ENCODE data around the gene SLC2A13. TPM values are rescaled to one million over a fixed set of nuclear protein-coding genes. Genes with fewer than 3 reads are reported as not detected.
A peak's percentile ranks its signal among the peaks of the same experiment; 100 is the strongest.
"Not testable (repeated sequence)": the region's sequence is repeated elsewhere in the genome, so short reads cannot be mapped to it uniquely, and the experiment has no call there.

SLC2A13 gene
- total RNA-seq, 1 donor from 2014 or later, result 6.3 TPM

DNA sequence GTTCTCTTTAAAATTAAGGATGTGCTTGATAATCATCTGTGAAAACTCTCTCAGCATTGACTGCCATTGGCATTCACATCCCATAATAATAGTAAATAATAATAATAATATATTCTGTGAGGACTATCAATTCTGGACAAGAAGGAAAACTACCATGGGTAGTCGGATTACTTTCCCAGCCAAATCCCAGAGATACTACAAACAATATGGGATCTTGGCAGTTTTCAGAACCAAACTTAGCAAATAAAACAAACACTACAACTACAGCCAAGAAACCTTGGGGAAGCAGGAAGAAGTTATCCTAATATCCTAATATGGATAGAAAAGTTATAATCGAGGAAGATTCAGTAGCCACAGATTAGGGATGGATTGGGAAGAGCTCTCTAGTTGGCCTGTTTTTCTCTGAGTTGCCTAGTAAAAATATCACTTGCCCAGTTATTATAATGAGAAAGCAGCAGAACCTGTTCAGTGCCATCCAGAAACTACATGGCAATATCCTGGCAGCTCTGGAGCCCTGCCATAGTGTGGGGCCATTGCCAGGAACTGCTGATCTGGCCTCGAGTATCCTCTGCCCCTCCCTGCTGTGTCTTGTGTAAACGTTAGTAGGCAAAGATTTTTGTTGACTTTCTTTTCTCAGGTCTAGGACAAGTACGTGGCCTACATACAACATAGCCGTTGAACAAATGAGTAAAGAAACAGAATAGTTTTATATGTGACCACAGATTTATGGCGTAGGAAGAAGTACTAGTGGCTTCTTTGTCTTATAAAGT is 193.5 kb downstream of the SLC2A13 start:
- intact Hi-C loops (cut with DNase I), result no loop called here
- no peak for DNase-seq (ENCODE audit: missing footprints)
- peak; percentile 50 for ATAC-seq

DNA sequence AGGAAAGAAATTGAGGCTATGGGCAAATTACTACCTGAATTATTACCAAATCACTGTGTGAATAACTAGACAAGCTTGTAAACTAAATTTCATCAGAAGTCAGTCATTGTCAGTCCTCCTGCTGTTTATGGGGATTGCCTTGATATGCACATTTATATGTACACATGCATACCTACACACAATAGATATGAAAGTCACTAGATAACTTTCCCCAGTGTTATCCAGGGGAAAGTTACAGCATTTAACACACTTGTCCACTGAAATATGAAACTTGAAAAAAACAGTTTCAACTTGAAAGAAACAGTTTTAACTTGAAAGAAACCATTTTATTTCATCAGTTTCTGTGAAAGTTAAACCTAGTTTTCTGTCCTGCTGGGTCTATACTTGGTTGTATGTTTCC is 199.6 kb downstream of the SLC2A13 start:
- DNase-seq (ENCODE audit: missing footprints), result no peak
- ATAC-seq, result no peak
- intact Hi-C loops (cut with DNase I), result no loop called here

DNA sequence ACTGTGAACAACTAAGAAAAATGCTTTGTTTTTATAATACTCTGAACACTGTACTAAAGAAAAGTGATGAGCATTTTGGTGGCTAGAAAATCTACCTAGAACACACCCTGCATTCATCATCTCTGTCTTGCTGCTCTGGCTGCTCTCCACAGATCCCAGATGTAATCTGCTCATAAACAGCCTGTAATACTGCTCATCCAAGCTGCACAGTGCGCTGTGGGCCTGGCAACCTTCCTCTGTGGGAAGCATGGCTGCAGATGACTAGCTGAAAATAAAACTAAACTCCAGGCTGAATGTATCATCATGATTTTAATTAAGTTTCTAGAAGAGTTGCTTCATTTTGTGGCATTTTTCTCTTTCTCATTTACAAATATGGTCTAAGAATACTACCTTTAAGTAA is 200.7 kb downstream of the SLC2A13 start:
- peak; percentile 75 for DNase-seq (ENCODE audit: missing footprints)
- intact Hi-C loops (cut with DNase I), result no loop called here
- ATAC-seq, result peak; percentile 95

DNA sequence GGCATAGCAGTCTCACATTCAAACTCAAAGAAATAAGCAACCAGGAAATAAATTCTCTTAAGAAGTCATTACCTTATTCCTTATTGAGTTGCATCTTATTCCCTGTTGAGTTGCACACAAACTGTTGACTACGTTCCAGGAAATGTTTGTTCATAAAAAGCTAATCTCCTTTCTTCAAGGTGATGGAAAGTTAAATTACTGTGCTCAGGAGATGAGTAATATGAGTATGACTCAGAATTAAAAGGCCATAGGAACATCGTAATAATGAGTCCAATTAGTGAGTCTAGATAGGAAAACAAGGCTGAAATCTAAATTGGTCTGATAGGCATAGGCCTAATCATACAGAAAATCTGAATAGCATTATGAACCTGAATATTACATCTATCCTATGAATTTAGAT is 203.1 kb downstream of the SLC2A13 start:
- intact Hi-C loops (cut with DNase I), result no loop called here
- no peak for ATAC-seq

DNA sequence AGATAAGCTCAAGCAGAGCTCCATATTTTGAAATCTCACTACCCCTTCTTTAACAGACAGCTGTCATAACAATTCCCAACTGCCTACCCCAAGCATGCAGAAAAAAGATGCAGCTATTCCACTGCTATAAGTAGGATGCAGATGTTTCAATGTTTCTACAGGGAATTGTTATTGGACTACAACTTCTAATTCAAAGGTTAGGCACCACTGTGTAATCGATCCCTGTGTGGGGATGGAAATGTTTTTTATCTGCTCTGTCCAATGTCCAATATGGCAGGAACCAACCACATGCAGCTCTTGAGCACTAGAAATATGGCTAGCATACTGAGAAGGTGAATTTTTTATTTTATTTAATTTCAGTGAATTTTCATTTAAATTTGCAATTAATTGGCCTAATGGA is 208.6 kb downstream of the SLC2A13 start:
- intact Hi-C loops (cut with DNase I), result no loop called here
- ATAC-seq, result no peak
- DNase-seq (ENCODE audit: missing footprints), result no peak

More for the DNA sequence above, 203.1 kb downstream of the SLC2A13 start:
- DNase-seq (ENCODE audit: missing footprints), result no peak

DNA sequence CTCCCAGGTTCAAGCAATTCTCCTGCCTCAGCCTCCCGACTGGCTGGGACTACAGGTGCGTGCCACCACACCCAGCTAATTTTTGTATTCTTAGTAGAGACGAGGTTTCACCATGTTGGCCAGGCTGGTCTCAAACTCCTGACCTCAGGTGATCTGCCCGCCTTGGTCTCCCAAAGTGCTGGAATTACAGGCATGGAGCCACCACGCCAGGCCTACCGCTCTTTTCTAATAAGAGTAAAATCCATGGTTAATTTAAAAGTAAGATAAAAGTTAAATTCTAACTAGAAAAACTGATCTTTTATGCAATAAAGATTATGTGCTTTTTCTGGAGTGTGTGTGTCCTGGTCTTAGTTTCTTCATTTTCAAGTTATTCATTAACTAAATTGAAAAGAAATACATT is 212.5 kb downstream of the SLC2A13 start:
- DNase-seq (ENCODE audit: missing footprints); ATAC-seq; intact Hi-C loops (cut with DNase I): not testable (repeated sequence)

DNA sequence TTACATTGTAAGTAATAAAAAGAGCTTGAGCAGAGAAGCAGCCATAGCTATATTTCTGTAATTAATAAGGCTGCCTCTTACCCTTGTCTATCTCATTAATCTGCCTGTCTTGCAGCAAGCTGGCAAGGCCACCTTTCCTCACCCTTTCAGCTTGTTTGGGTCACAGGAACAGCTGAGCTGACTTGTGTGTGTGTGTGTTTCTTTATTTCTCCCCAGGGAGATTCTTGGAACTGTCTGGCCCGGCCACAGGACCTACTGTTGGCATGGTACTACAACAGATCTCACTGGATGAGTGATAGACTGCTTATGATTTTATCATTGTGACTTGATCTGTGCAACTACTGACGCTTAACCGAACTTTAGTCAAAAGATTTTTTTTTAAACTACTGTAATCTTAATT is 213.7 kb downstream of the SLC2A13 start:
- ATAC-seq (peak; percentile 44), DNase-seq (ENCODE audit: missing footprints) (peak; percentile 44)
- intact Hi-C loops (cut with DNase I), result no loop called here

DNA sequence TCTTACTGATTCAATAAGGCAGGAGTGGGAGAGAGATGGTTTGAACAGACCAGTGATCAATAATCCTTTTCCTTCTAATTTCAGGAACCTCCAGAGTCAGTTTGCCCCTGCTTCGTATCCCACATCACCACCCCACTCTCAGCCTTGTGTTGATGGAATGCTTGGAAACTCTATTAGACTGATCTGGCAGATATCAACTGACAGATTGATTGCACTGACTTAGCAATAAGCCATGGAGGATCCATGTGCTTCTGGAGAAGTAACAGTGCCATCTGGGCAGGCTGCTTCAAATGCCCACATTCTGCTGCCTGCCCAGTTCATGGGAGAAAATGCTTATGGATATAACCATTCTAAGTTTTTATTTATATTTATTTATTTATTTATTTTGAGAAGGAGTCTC is 218.0 kb downstream of the SLC2A13 start:
- intact Hi-C loops (cut with DNase I), result no loop called here
- ATAC-seq (no peak), DNase-seq (ENCODE audit: missing footprints) (no peak)

DNA sequence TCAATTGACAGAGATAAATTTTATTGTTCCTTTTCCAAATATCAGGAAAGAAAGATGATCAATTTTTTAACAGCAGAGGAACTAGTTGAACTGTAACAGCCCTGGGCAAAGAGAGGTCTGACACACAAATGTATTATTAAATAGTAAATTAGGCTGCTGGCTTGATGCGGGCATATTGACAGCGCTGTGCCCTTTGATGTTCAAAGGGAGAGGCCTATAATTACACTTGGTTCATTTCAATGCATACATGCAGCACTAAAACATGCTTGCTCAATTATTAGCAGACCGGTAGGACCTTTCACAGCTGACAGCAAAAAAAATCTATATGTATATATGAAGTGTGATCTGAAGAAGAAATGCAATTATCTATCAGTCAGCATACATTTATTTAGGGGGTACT is 219.8 kb downstream of the SLC2A13 start:
- intact Hi-C loops (cut with DNase I), result no loop called here
- DNase-seq (ENCODE audit: missing footprints) (no peak), ATAC-seq (no peak)

DNA sequence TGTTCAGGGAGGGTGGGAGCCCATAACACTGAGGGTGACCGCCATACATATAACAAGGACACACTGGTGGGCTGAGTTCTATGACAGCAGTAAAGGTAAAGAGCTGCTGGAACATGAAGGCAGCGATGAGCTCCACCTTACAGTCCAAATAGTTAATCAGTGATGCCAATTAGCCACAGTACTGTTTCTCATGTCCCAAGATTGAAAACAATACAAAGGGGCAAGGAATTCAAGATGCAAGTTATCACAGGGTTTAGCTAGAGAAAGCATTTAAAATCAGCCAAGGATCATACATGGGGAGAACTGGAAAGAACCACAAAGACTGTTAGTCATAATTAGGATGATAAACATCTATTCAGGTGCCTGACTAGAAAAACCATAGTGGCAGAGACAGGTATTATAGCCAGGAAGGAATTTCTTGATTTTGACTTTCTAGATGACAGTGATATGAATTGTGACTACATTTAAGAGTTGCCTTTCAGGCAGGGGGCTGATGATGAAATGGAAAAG is 221.2 kb downstream of the SLC2A13 start:
- intact Hi-C loops (cut with DNase I), result no loop called here
- ATAC-seq (no peak), DNase-seq (ENCODE audit: missing footprints) (no peak)

DNA sequence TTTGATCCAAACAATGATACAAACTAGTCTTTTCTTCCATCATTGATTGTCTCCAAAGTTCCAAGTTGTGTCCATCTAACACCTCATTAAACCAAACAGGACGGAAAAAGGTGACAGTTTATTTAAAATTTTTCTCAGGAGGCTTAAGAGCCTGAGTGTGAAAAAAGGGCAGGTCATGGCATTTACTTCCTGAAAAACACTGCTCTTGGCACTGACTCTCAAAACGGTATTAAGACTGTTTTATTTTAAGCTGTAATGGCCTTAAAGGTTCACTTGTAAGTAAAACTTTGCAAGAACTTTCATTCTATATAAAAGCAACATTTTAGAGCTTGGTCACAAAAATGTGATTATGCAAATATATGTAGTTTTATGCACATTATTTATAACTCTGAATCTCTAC is 222.5 kb downstream of the SLC2A13 start:
- DNase-seq (ENCODE audit: missing footprints), result no peak
- intact Hi-C loops (cut with DNase I), result no loop called here
- ATAC-seq, result no peak

DNA sequence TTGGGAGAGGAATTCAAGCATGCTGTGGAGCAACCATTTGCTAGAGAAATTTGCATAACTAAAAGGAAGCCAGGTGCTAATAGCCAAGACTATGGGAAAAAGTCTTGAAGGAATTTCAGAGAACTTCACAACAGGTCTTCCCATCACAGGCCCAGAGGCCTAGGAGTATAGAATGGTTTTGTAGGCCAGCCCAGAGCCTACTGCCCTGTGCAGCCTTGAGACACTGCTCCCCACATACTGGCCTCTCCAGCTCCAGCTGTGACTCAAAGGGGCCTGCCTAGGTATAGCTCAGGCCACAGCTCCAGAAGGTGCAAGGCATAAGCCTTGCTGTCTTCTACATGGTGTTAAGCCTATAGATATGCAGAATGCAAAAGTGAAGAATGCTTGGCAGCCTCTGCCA is 227.1 kb downstream of the SLC2A13 start:
- ATAC-seq, result no peak
- DNase-seq (ENCODE audit: missing footprints), result no peak
- intact Hi-C loops (cut with DNase I), result no loop called here

DNA sequence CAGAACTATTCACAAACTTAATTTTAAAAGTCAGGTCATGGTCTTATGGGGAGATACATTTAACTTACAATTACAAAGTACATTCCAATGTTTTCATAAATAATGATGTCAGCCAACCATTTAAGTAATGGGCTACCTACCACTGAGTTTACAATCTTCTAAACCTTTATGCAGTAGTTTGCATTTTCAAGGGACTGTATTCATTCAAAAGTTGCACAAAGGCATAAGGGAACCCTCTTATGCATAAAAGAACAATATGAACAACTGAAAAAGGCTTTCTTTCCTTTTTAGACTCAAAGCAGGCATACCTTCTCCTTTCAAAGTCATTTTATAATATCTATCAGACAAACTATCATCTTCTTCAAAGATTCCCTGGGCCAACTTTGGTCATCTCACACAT is 230.2 kb downstream of the SLC2A13 start:
- intact Hi-C loops (cut with DNase I), result no loop called here
- DNase-seq (ENCODE audit: missing footprints), result no peak
- ATAC-seq, result no peak

DNA sequence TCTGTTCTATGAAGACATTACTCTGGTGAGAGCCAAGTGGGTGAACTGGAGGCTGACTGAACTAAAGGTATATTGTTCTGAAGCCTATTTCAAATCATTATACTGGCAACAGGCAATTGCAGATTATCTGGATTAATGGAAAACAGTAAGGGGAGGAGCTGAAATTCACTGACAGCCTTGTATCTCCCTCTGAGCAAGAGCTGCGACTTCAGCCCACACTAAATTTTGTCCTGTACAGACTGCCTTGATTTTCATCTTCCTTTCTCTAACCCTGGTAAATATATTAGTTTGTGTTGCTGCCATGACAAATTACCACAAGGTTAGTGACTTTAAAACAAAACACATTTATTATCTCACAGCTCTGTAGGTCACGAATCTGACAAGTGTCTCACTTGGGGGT is 231.1 kb downstream of the SLC2A13 start:
- no peak for ATAC-seq
- DNase-seq (ENCODE audit: missing footprints), result no peak
- intact Hi-C loops (cut with DNase I), result no loop called here

DNA sequence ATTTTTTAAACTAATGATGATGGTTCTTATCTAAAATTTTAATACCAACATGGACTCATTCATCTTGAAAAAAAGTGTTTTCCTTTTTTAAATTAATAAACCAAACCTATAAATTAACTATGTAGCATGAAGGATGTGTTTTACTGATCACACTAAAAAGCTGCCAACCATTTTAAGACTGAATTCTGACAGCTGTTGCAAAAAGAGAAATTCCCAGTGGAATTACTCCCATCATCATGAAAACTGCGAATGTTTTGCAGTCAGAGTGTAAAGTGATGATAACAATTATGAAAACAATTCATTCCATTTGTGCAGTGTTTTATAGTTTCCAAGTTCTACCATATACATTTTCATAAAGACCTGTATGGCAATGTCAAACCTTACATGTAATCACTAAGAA is 232.8 kb downstream of the SLC2A13 start:
- DNase-seq (ENCODE audit: missing footprints), result no peak
- no peak for ATAC-seq
- intact Hi-C loops (cut with DNase I), result no loop called here

DNA sequence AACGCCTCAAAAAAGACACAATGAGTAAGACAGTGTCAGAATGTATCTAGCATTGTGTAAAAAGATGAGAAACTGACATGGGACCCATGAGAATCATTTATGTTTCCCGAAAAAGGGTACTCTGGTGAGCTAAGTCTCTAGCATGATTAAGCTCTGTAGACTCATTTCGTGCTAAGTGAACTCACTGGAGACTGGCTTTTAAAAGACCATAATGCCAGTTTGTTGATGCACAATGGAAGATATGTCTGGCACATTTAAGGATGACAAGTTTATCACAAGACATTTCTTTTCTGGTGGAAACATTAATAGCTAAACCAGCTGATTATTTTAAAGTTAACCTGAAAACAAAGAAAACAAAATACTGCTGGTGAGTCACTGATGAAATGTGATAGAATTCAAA is 233.5 kb downstream of the SLC2A13 start:
- DNase-seq (ENCODE audit: missing footprints) (no peak), ATAC-seq (no peak)
- intact Hi-C loops (cut with DNase I), result no loop called here

DNA sequence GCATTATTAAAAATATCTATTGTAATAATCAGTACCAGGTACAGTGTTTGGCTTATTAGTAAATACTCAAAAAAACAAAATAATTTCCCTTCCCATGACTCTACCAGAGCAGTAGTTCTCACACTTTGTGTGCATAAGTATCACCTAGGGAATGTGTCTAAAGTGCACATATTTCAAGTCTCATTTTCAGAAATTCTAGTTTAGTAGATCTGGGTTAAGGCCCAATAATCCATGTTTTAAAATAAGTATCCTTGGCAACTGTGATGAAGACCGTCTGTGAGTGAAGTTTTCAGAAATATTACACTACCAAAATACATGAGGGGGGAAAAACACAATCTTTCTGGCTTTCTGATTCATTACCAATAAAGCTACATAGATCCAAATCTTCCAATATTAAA is 237.6 kb downstream of the SLC2A13 start:
- intact Hi-C loops (cut with DNase I), result no loop called here
- ATAC-seq (no peak), DNase-seq (ENCODE audit: missing footprints) (no peak)

DNA sequence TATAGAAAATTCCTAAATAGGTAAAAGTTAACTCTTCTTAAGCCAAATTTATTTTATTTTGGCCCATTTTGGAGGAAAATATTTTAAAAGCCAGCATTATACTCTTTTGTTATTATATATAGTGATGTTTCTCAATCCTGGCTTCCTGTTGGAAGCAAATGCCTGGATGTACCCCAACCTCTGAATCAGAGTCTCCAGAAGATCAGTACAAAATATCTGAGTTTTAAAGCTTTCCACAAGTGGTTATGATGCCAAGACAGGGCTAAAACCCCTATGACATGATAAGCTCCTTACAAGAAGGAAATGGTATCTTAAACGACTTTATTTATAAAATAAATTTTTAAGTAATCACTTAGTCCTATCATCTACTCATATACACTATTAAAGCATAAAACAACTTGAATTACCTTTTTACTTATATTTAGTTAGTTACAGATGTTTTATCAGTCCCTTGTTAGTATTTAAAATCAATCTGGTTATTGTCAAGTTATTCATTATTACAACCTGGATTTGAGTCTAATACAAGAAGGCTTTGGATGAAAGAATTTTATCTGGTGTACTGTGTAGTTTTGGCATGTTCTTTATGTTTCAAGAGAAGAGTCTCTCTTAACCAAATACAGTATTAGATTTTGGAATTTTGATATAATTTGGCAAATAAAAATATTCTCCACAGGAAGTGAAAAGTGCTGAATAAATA is 238.1 kb downstream of the SLC2A13 start:
- intact Hi-C loops (cut with DNase I), result no loop called here
- ATAC-seq, result no peak
- DNase-seq (ENCODE audit: missing footprints), result no peak

DNA sequence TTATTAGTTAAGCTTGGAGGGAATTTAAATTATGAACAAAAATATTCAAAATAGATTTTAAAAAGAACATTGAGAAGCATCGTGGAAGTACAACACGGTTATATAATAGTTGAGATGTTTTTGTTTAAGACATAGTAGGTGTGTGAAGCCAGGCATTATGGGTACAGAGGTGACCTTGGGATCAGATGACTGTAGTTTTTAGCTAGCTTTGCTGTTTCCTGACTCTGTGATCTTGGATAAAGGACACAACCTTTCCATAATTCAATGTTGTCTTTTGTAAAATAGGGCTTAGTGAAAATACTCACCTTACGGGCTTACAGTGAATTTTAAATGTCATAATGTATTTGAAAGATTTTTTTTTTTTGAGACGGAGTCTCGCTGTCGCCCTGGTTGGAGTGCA is 239.7 kb downstream of the SLC2A13 start:
- DNase-seq (ENCODE audit: missing footprints) (no peak), ATAC-seq (no peak)
- intact Hi-C loops (cut with DNase I), result no loop called here

DNA sequence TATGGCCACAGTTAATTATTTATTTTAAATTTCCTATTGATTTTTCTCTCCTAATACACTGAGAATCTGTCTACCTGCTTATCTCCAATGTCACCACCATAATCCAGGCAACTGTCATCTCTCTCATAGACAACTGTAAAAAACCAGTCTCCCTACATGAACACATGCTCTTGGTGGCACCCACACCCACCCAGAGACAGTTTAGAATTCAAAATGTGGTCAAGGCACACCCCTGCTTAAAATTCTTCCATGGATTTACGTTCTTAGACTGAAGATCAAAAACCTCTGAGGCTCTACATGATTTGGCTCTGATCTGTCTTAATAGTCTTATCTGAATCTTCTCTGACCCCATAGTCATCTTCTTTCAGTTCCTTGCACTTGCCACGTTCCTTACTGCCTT is 245.2 kb downstream of the SLC2A13 start:
- intact Hi-C loops (cut with DNase I), result no loop called here
- ATAC-seq (no peak), DNase-seq (ENCODE audit: missing footprints) (no peak)

Data from Right ventricle myocardium inferior (tissue), 1 donor.